Activated CD4-positive, CD25-positive, alpha-beta regulatory T cell treated with anti-CD3 and anti-CD28 coated beads, Interleukin-2, amount 50 U/mL, for 72 hours (primary cell): ENCODE data around the gene SLCO3A1.

Experiments
- DNase-seq: peaks from one replicate; pipeline ENCODE4 v3.0.0; 2021

The SLCO3A1 gene

DNA sequence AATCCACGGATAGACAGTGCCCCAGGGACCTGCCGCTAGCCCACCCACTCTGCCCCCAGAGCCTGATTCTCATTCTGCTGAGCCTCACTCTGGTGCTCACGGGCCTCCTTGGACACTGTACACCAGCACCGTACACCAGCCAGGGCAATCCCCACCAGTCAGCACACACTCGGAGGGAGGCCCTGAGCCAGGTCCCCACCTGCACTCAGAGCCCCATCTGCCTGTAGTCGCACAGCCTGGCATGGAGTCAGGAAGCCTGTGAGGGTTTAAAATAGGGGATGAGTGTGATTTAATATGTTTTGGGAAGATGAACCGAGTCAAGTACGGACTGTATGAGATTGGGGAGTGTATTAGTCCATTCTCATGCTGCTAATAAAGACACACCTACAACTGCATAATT lies 223.0 kb downstream of the SLCO3A1 start:
- DNase-seq: no peak

DNA sequence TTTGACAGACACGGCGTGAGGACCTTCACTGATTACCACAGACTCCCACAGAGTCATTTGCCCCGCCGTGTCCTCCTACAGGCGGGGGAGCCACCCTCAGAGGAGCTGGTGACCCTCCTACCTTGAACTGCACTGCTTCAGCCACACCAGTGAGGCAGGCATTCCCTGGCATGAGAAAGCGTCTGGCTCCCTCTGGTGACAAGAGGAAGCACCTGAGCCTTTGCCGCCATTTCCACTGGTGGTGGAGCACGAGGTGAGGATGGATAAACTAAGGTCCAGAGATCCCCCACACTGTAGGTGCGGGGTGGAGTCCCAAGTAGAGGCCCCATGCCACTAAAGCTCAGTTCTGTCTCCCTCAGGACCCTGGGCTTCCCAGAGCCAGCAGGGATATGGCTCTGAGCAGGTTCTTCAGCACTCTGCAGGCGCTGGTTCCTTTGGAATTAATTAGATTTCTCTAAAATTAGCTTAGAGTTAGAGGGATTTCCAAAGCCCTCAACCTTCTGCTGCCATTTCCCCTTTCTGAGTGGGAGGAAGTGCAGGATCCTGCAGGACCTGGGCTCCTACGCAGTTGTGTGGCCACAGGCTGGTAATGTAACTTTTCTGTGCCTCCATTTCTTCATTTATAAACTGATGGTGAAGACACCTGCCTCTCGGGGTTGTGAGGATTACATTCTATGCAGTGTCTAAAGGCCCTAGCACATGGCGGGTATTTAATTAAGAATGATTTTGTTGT lies 224.0 kb downstream of the SLCO3A1 start:
- DNase-seq: peak; percentile 47

DNA sequence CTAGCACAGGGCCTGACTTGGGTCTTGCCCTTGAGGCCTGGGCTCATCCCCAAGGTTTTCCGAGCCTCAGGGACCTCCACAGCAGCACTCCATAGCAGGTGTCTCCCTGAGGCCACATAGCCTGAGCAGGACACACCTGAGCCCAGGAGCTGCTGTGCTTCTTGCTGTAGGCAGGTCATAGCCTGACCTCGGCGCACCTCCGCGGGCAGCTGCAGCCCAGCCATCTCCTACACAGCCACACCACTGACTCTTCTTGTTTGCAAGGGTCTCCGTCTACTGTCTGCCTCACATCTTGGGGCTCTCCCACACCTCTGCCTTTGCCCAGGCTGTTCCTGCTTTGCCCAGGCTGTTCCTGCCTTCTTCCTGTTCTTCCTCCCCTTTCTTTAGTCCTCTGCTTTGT lies 224.8 kb downstream of the SLCO3A1 start:
- no peak for DNase-seq

DNA sequence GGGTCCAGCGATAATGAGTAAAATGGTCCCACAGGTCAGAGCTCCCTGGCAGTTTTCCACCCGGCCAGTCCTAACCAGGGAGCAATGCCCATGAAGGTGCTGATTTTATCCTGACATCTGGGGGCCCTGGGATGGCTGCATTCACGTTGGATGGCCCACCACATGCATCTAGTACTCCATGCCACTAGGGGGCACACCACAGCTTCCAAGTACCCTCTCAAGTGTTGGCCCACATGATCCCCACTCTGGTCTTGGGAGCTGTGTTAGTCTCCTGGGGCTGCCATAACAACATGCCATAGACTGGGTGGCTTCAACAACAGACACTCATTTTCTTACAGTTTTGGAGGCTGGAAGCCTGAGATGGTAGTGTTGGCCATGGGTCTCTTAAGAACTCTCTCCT lies 225.5 kb downstream of the SLCO3A1 start:
- DNase-seq: no peak

DNA sequence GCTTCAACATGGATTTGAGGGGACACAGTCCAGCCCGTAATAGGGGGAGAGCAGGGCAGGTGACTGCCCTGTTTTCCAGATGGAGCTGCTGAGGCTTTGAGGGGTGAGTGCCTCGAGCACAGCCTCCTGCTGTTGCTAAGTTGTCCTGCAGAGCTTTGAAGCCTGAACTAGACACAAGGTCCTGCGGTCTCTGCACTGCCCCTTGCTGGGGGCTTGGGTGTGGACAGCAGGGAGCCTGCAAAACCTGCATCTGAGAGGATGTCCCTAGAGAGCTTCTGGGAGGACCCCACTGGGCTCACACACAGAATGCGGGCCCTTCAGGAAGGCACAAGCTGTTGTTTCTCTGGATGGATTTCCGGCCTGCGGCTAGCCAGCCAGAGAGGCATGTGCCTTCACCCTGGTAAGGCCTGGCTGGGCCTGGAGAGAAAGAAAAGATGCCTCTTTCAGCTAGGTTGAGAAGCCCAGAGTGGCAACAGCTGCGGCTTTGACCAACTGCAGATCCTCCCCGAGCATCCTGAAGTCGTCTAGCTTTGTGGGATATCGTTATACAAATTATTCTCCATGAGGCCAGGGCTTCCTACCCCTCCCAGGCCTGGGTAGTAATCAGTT lies 226.2 kb downstream of the SLCO3A1 start:
- DNase-seq: no peak

DNA sequence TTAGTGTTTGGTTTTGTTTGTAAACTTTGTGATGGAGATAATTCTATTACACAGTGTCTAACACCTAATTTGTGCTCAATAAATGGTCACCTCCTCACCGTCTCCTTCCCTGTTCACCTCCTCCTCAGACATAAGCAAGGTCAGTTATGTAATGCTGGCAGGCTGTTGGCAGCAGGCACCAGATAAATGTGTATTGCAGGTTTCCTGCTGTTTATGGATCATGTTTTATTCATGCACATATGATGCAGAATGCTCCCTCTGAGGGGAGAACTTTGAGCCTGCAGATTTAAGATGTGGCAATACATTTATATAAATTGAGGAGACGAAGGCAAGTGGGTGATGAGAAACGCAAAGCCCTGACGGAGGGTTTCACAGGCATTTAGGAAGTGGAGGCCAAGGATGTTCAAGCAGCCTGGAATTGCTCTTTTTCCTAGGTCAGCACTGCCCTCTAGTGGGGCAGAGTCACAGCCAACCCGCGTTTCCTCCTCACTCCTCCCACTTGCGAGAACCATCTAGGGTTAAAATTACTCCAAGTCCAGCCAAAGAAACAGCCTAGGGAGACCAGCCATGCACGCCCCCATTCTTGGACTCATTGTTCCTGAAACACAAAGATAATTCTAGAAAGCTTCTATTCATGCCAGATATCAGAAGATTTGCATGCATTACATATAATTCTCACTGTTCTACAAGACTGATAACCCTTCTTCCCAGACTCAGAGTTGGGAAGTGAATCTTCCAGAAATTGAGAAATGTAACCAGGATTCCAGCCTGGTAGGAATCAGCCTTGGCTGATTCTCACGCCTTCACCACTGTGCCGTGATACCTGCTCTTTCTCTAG lies 228.7 kb downstream of the SLCO3A1 start:
- peak; percentile 57 for DNase-seq

DNA sequence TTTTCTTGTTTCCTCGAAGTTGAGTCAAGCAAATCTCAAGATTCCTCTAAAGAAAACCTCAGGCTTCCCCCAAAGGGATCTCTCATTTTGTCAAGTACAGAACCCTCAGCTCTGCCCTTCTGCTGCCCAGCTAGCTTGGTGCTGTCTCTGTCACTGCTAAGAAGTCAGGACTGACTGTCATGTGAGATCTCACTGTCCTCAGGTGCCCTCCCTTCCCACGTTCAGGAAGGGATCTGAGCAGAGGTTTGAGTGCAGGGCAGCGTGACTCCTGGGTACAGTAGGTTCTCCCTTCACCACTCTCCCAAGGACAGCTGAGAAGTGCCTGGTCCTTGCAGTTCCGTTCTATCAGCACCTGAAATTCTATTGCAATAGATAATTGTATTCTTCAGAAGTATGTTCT lies 229.7 kb downstream of the SLCO3A1 start:
- no peak for DNase-seq

DNA sequence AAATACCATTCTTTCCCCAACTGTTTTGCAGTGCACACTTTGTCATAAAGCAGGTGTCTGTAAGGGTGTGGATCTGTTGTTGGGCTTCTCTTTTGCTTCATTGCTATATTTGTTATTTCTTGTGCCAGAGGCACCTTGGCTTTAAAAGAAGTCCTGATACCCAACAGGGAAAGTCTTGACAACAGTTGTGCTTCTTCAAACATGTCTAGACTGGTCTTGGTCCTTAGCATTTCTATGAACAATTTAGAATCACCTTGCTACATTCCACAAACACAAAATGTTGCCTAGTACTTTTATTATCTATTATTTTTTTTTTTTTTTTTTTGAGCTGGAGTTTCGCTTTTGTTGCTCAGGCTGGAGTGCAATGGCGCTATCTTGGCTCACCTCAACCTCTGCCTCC lies 233.7 kb downstream of the SLCO3A1 start:
- DNase-seq: no peak

DNA sequence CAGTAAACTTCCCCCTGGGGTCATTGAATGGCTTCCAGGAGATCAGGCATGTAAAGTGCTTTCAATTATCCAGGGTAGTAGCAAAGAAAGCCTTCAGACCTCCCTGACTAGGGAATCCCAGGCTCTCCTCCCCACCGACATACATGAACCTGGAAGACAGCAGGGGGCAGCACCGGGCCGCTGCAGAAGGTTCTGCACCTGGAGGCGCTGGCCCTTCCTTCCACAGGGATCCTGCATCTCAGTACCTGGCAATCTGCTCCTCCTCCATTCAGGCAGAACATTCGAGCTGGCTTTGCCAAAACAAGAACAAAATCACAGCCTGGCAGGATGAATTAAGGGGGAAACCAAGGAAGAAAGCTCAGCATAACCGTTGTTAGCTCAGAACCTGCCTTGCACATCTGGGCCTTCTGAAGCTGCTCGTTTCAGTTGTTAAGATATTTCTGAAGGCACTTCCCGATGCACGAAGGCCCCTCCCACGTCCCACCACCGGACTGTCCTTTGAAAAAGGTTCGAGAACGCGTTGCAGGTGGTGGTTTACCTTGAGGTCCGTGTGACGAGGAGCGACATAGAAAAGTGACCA lies 237.7 kb downstream of the SLCO3A1 start:
- peak; percentile 39 for DNase-seq

DNA sequence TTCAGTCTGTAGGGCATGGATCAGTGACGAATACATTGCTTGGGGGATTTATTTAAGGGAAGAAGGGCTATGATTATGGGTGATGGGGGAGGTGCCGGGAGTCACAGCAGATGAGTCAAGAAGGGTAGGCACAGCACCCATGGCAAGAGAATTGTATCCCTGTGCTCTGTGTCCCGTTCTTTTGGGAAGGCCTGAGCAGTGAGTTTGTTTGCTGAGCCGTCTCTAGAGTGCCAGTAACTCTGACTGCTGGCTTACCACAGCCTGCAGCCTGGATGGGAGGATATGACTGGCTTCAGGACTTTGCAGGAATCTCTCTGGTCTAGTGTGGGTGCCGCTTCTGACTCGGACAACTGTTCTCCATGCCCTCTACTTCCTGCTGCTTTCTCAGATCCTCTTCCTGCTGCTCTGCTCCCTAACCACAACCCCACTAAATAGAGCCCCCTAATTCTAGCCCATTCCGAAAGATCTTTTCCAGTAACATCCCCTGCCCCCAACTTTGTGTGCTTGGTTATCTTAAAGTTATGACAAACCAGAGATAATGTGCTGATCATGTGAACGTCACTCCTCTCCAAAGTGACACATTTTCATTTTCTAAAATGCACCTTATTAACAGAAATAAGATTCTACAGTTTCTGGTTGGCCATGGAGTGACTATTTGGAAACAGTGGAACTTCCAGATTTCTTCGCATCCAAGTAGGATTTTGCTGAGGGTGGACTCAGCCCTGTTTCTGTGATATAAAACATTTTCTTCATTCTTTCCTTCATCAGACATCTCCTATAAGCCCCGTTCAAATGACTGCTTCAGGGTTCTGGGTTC lies 239.0 kb downstream of the SLCO3A1 start:
- DNase-seq: no peak

DNA sequence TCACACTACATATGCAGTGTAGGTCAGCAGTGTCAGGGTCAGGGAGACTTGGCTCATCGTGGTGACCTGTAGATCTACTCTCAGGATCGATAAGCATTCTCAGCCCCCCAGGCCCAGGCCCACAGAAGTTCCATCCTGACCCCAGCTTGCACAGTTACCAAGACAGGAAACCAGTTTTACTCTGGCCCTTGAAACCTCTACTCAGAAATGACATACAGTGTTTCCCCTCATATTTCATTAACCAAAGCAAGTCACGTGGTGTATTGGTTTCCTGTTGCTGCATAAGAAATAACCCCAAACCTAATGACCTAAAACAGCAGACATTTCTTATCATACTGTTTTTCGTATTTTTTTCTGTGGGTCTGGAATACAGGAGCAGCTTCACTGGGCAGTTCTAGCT lies 242.2 kb downstream of the SLCO3A1 start:
- DNase-seq: no peak

DNA sequence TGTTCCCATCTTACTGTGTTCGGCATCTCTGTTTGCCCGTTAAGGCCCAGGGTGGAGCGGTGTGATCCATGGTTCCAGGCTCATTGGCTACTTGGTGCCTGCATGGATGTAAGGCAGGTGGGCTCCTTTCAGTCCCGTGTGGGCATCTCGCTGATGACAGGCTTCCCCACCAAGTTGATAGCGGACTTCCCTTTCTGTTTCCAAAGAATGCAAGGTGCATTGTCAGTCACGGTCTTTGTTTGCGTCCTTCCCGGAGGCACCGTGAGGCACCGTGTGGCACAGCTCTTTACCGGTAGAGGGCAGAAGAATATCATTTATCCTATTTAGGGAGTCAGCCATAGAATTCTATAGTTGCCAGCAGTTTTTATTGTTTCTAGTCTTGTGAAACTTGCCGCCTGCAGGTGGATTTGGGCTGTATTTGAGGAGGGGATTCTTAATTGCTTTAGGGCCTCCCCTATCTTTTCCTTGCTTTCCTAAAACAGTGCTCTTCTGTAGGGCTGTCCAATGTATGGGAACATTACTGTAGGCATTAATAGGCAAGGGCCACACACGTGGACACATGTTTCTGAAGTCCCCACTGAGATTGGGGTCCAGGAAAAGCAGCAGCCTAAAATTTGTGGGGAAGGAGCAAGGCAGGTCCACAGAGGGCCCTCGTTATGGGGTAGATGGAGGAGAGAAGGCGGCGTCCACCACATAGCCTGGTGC lies 244.1 kb downstream of the SLCO3A1 start:
- DNase-seq: peak; percentile 35

DNA sequence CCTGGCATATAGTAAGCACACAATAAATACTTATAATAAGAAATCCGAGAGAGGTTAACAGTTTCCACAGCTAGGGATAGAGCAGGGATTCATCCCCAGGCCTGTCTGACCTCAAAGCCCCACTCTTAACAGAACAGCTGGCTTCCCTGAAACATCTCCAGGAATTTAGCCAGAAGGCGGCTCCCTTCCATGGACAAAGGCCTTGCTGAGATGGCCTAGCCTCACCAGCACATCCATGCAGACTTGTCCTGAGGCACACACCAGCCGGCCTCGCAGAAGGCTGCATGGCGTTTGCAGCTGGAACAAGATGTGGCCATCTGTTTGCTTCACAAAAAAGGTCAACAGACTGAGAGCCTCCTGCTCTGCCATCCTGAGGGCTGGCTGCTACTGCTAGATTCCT lies 245.4 kb downstream of the SLCO3A1 start:
- DNase-seq: no peak

DNA sequence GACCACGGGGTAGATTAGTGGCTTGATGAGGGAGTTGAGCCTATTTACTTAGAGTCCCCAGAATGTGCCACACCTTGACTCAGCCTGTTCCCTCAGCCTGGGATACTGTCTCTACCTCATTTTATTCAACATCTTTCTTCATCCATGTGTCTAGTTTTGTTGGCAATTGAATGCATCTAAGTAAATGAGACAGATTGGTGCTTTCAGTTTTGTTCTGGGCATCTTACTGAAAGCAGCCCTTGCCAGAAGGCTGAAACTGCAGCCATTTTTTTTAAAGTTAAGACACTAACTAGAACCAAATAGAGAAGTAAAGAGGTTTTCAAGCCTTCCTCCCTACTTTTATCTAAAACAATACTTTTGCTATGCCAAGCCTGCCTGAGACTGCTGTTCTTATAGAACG lies 246.8 kb downstream of the SLCO3A1 start:
- no peak for DNase-seq

DNA sequence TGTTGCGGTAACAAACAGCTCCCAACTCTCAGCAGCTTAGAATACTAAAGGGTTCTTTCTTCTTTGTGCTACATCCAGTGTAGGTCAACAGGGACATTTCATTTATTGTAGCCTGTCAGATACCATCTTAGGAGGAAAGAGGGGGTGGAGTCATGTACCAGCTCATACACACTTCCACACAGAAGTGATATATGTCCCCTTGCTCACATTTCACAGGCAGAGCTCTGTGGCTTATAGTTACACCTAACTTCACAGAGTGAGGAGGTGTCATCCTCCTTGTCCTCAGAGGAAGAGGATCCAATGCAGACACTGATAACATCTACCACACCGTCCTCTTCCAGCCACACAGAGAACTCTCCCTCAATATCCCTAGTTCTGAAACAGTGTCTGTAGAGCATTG lies 247.2 kb downstream of the SLCO3A1 start:
- no peak for DNase-seq

DNA sequence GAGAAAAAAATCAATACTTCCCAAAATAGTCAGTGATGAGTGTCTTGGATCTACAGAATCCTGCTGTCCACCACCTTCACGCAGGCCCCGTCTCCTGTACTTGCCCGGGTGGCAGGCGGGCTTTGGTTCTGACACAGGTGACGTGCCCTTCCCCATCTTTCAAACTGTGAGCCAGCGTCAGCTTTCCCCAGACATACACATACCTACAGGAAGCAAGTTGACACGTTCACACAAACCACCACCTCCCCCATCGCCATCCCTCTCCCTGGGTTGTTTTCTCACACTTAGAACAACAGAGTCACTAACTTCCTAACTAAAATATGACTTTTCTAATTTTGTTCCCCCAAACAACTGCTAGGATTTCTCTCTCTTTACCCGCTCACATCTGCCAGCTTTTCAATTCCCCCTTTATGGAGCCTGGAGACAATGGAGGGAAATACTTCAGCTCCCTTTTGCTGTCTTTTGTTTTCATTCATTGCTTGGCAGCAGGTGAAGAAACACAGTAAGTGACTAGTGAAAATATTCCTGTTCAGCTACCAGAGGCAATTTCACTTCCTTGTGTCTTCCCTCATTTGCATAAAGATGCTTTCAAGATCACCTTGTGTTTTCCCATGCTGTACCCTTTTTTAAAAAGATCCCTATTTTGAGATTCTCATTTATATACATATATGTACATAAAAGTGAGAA lies 248.3 kb downstream of the SLCO3A1 start:
- DNase-seq: no peak

DNA sequence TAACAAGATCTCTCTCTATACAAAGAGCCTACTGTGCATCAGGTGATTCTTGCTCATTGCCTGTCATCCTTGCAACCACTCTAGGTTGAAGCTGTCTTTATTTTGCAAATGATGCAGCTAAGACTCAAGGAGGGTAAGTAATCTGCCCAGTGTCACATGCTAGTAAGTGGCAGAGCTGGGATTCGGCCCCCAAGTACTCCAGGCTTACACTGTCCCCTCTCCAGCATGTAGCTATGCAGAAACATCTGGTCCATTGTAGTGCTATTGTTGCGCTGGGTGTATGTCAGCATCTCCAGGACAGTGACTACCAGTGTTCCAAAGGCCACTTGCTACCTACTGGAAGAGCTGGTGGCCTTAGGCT lies 248.9 kb downstream of the SLCO3A1 start:
- no peak for DNase-seq

DNA sequence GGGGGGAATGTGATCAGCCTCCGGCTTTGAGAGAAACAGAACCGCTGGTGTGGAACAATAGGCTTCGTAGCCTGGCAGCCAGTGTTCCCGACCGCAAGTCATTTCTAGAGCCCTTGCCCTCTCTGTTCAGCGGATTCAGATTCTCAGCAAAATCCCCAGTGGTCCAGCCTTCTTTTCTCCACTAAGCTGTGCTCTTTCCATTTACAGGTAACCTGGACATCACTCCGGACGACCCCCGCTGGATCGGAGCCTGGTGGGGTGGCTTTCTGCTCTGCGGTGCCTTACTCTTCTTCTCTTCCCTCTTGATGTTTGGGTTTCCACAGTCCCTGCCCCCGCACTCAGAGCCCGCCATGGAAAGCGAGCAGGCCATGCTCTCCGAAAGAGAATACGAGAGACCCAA lies 250.6 kb downstream of the SLCO3A1 start:
- no peak for DNase-seq

DNA sequence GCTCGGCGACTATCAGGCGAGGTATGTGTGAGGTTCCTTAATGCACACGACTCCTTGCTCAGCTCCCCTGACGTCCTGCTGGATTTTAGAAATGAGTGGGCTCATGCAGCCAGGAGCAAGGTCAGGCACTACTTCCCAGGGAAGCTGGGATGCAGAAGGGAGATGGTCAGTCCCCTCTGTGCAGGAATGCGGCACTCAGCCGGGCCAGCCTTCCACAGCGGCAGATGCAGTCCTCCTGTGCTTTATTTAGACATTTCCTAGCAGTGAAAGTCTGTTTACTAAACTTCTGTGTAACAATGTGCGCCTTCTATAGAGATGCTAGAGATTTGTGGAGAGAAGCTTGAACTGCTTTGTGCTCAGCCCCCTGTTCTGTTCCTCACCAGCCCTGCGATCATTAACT lies 252.1 kb downstream of the SLCO3A1 start:
- no peak for DNase-seq

DNA sequence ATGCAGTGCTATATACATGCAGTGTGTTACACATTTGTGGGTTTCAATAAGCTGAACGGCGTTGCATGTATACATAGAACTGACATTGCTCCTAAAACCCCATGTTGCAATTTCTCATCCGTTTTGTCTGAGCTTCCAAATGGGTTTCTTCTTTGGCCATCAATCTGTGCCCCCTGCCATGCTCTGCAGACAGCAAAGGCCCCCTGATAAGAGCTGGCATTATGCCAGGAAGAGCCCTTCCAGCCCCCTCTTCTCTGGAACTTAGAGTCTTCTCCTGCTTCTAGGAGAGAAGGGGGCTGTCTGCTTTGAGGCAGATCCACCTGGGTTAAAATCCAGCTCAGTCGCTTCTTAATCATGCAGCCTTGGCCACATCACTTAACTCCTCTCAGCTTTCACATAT lies 254.0 kb downstream of the SLCO3A1 start:
- DNase-seq: no peak

DNA sequence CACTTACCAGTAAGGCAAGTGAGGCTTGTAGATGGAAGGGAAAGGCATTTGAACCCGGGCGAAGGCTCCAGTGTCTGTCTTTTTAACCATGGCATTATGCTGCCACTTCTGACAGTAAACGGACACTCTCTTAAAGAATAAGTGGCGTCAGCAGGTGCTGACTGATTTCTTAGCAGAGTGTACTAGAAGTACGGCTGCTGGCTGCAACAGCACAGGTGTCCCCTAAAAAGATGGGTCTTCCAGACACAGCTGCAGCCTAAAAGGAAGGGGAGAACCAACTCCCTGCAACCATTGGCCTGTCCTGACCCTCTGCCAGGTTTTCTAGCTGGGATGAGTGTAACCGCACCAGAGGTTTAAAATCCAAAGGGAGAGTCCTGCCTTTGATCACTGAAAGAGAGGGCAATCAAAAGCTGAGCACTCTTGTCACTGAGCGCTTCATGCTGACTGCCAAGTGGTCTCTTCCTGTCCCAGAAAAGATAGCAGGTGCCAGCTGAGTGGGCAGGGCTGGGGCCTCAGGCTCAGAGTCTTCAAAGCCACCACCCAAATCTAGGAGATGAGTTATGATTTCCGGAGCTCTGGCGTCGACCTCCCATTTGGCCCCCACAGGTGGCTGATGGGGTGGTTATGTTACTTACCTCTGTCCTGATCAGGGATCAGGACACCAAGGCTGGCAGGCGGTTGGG lies 255.8 kb downstream of the SLCO3A1 start:
- no peak for DNase-seq
